NCI-H146 treated with DMSO at 0.1 percent for 48 hours (cell line): ENCODE data around the gene TGFBR3L.
"Not testable (repeated sequence)": the region's sequence is repeated elsewhere in the genome, so short reads cannot be mapped to it uniquely, and the experiment has no call there.

ENCODE experiments used
- DNase-seq: peaks from one replicate; lab custom pipeline; 2025; ENCODE audit not compliant: unreplicated experiment; lab: John Stamatoyannopoulos, UW

The TGFBR3L gene

GRCh38 chr19:7947939-7948338, 33.3 kb downstream of the TGFBR3L start:
- DNase-seq: no peak

GRCh38 chr19:7953060-7953459, 38.4 kb downstream of the TGFBR3L start:
- no peak for DNase-seq

- no peak for DNase-seq
These were observed 38.9 kb downstream of the TGFBR3L start for GRCh38 chr19:7953576-7953975.

GRCh38 chr19:7955696-7956095, 41.1 kb downstream of the TGFBR3L start:
- no peak for DNase-seq

- no peak for DNase-seq
These were observed 44.6 kb downstream of the TGFBR3L start for GRCh38 chr19:7959211-7959610.

GRCh38 chr19:7961082-7961481, 46.5 kb downstream of the TGFBR3L start:
- DNase-seq: not testable (repeated sequence)

- no peak for DNase-seq
These were observed 47.4 kb downstream of the TGFBR3L start for GRCh38 chr19:7961920-7962626.

- no peak for DNase-seq
These were observed 48.1 kb downstream of the TGFBR3L start for GRCh38 chr19:7962644-7963268.

GRCh38 chr19:7963566-7963965, 48.9 kb downstream of the TGFBR3L start:
- no peak for DNase-seq

- DNase-seq: no peak
These were observed 50.7 kb downstream of the TGFBR3L start for GRCh38 chr19:7965259-7965841.

- DNase-seq: no peak
These were observed 51.5 kb downstream of the TGFBR3L start for GRCh38 chr19:7965921-7966665.

GRCh38 chr19:7968008-7968795, 53.6 kb downstream of the TGFBR3L start:
- no peak for DNase-seq
